HL-60 (cell line): ENCODE data around the gene SCUBE2.

Experiments used
- TF ChIP-seq, protein P1 (sequence below): IDR thresholded peaks from one replicate; pipeline ENCODE4 v1.5.1; 2011; ENCODE audit warnings: low read length, control low read depth, inconsistent platforms; ENCODE audit not compliant: insufficient read depth
- TF ChIP-seq, protein P2 (sequence below): IDR thresholded peaks from 2 replicates; pipeline ENCODE4 v1.6.1; 2012; ENCODE audit warnings: low read depth; ENCODE audit not compliant: insufficient replicate concordance

DNA sequence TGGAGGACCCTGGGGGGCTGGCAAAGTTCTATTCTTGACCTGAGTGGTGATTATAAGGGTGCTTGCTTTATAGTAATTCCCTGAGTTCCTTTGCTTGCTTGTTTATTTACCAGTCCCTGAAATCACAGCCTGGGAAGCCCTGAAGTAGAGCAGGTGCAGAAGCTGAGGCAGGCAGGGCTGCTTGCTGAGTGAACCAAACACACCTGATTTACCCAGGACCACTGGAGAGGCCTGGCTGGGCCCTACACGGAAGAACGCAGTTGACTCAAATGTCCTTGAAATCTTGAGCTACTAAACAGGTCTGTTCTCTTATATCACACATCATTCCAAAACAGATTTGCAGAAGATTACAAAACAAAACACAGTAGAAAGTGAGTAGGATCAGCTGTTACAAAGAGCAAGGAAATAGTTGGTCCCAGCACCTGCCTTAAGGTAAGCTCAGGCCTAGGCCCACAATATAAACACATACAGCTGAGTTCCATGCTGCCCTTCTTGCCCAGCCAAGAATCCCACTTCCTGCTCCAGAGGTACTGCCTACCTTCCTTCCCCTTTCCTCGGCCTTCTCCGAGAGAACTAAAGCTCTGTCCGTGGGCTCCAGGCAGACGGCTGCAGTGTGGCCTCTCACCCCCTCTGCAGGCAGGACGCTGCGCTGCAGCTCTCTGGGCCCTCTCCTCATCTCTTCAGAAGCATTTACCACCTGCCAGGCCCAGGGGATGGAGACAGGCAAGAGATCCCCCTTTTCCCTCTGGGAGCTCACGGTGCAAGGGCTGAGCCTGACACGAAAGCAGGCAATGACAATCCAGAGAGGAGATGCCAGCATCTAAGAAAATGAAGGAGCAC is 46.1 kb upstream of the SCUBE2 start:
- TF ChIP-seq, protein P1, sequence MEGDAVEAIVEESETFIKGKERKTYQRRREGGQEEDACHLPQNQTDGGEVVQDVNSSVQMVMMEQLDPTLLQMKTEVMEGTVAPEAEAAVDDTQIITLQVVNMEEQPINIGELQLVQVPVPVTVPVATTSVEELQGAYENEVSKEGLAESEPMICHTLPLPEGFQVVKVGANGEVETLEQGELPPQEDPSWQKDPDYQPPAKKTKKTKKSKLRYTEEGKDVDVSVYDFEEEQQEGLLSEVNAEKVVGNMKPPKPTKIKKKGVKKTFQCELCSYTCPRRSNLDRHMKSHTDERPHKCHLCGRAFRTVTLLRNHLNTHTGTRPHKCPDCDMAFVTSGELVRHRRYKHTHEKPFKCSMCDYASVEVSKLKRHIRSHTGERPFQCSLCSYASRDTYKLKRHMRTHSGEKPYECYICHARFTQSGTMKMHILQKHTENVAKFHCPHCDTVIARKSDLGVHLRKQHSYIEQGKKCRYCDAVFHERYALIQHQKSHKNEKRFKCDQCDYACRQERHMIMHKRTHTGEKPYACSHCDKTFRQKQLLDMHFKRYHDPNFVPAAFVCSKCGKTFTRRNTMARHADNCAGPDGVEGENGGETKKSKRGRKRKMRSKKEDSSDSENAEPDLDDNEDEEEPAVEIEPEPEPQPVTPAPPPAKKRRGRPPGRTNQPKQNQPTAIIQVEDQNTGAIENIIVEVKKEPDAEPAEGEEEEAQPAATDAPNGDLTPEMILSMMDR, result peak; percentile 98
- TF ChIP-seq, protein P2, sequence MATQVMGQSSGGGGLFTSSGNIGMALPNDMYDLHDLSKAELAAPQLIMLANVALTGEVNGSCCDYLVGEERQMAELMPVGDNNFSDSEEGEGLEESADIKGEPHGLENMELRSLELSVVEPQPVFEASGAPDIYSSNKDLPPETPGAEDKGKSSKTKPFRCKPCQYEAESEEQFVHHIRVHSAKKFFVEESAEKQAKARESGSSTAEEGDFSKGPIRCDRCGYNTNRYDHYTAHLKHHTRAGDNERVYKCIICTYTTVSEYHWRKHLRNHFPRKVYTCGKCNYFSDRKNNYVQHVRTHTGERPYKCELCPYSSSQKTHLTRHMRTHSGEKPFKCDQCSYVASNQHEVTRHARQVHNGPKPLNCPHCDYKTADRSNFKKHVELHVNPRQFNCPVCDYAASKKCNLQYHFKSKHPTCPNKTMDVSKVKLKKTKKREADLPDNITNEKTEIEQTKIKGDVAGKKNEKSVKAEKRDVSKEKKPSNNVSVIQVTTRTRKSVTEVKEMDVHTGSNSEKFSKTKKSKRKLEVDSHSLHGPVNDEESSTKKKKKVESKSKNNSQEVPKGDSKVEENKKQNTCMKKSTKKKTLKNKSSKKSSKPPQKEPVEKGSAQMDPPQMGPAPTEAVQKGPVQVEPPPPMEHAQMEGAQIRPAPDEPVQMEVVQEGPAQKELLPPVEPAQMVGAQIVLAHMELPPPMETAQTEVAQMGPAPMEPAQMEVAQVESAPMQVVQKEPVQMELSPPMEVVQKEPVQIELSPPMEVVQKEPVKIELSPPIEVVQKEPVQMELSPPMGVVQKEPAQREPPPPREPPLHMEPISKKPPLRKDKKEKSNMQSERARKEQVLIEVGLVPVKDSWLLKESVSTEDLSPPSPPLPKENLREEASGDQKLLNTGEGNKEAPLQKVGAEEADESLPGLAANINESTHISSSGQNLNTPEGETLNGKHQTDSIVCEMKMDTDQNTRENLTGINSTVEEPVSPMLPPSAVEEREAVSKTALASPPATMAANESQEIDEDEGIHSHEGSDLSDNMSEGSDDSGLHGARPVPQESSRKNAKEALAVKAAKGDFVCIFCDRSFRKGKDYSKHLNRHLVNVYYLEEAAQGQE, result no peak
